ENCODE data around the gene OR5K4.
"Not testable (repeated sequence)": the region's sequence is repeated elsewhere in the genome, so short reads cannot be mapped to it uniquely, and the experiment has no call there.

OR5K4 gene

DNA sequence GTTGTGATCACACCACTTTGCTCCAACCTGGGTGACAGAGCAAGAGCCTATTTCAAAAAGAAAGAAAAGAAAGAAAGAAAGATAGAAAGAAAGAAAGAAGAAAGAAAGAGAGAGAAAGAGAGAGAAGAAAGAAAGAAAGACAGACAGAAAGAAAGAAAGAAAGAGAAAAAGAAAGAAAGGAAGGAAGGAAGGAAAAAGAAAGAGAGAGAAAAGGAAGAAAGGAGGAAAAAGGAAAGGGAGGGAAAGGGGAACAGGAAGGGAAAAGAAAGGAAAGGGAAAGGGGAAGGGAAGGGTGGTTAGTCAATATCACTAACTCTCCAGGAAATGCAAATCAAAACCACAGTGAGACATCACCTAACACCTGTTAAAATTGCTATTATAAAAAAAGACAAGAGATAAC, 18.2 kb downstream of the OR5K4 start:
- DNase-seq, result no peak

DNA sequence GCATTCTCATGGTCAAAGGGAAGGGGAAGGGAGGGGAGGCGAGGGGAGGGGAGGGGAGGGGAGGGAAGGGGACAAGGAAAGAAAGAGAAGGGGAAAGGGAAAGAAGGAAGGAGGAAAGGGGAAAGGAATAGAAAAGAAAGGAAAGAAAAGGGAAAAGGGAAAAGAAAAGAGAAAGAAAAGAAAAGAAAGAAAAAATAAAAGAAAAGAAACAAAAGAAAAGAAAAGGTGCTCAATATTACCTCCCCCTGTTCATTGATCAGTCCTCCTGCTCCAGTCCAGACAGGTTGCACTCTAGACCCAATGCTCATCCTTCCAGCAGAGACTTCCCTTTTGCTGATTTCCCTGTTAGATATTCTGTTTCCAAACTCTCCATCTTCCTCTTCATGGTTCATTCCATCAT, 18.8 kb downstream of the OR5K4 start:
- no peak for DNase-seq

DNA sequence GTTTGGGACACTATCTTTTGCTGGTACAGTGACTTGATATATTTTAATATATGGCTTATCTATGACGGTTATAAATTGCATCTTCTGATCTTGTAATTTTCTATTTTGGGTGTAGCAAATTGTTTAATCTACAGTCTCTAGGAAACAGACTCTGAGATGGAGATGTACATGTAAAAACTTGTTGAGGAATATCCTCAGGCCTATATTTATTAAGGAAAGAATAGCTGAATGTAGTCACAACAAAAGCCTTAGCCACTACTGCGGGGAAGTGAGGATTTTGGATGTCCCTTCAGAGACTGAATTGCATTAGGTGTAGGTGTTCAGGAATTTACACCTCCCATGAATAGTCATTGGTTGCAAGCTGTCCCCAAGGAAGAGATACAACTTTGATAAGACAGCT, 23.0 kb downstream of the OR5K4 start:
- DNase-seq, result no peak

DNA sequence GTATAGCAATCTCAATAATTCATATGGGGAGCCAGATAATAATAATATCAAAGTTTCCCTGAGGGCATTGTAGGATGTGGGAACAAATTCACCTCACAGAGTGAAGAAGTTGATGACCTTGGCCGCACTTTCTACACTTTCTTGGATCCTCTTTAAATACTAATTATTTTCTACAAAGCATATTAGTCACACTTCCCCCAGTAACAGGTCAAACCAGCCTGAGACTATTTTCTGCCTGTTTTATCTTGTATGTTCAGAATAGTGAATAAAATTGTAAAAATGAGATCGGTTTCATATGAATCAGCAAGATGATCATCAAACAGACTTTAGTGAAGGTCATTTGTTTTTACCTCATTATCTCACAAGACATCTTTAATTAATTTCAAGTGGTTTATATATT, 34.5 kb downstream of the OR5K4 start:
- DNase-seq, result no peak

DNA sequence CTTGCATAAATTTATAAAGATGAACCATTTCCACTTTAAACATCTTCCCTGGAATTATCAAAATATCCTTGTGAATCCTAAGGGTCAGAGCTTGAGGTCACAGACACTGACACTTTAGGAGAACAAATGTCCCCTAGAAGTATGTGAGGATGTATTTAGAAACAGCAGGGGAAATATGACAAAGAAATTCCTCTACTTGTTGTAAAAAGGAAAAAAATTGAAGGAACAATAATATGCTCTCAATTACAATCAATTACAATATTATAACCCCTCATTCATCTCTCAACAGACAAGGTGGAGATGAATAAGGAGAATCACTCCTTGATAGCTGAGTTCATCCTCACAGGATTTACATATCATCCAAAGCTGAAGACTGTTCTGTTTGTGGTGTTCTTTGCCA, 36.7 kb downstream of the OR5K4 start, which contains the start of gene OR5K3:
Gene OR5K3 (plus strand): TSS at position 301 of the 400 bp plus-strand sequence. CDS start 0 bp downstream, at position 301.
- DNase-seq, result no peak

DNA sequence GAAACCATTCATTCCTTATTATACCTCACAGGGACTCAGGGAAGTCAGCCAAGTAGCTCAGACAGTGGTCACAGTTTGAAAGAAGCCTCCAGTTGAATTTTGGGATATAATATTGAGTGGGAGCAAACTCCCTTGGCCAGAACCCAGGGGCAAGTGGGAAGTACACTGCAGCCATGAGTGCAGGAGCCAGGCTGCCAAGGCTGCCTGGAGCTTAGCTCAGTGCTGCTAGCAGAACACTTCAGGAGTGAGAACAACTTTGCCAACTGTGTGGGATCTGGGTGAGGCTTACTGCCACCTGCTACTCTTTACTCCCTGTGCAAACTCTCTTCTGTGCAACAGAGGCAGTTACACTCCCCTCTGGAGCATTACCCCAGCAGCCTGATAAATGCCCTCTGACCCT, 41.4 kb downstream of the OR5K4 start:
- no peak for DNase-seq

DNA sequence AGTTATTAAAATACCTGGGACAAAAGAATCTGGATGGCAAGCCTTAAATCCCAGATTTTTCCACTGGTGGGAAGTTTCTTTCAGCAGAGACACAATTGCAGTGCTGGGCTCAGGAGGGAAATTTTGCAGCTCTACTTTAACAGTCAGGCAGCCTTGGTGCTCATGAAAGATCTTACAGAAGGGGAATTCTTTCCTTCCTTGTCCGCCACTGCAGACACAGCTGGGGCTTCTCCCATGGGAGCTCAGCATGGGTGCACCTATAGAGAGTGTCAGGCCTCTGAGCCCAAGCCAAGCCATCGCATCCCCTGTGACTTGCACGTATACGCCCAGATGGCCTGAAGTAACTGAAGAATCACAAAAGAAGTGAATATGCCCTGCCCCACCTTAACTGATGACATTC, 42.8 kb downstream of the OR5K4 start:
- not testable (repeated sequence) for DNase-seq

DNA sequence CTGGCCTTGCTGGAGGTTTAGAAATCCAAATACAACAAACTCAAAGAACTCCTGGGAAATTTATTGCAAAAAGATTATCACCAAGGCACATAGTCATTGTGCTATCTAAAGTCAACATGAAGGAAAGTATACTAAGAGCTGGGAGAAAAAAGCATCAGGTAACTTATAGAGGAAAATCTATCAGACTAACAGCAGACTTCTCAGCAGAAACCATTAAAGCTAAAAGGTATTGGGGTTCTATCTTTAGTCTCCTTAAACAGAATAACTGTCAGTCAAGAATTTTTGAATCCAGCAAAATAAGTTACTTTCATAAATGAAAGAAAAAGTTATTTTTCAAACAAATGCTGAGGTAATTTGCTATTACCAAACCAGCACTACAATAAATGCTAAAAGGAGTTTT, 44.9 kb downstream of the OR5K4 start:
- DNase-seq, result no peak

DNA sequence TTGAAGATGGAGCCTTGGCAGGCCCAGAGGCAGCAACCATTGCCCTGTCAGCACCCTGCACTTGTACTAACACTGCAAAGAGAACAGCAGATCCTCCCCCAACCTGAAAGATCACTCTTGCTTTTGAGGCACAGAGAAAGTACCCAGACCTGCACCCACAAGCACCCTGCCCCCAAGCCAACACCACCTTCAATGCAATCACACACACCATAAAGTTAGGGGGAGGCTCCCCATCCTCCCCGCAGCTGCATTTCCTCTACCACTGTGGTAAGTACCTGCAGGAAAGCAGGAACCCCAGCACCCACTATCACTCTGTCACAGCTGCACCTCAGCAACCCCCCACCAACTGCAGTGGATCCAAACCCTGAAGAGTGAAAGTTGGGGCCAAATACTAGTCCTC, 48.9 kb downstream of the OR5K4 start:
- no peak for DNase-seq

DNA sequence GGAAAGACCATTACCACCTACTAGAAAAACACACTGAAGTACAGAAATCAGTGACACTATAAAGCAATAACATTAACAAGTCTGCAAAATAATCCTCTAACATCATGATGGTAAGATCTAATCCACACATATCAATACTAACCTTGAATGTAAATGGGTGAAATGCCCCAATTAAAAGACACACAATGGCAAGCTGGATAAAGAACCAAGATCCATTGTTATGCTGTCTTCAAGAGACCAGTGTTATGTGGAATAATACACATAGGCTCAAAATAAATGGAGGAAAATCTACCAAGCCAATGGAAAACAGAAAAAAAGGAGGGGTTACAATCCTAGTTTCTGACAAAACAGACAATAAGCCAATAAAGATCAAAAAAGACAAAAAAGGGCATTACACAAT, 50.4 kb downstream of the OR5K4 start:
- DNase-seq, result no peak

Data from activated CD4-positive, CD25-positive, alpha-beta regulatory T cell treated with anti-CD3 and anti-CD28 coated beads, Interleukin-2, amount 50 U/mL, for 72 hours (primary cell).